ENCODE results near the gene GRIP1.

The GRIP1 gene

GRCh38 chr12:66399911-66400306 is 279.0 kb downstream of the GRIP1 start:
- H3K9me3 ChIP-seq = no peaks in the 10 kb centered on the region
- no peak for DNase-seq
- H3K36me3 ChIP-seq = no peaks in the 10 kb centered on the region
- no peaks in the 10 kb centered on the region for H3K4me1 ChIP-seq
- no peaks in the 10 kb centered on the region for H3K27me3 ChIP-seq
- H3K4me3 ChIP-seq (ENCODE audit: low read depth, low read length) = no peak overlapping the region
- no peak for TF ChIP-seq CTCF (IDR thresholded peaks at IDR 0.05; ENCODE audit: low read depth, low read length)

- DNase-seq = no peak
- Histone ChIP-seq H3K4me3 (ENCODE audit: low read depth, low read length) (no peak overlapping the region), H3K4me1 (no peaks in the 10 kb centered on the region), H3K27me3 (no peaks in the 10 kb centered on the region), H3K36me3 (no peaks in the 10 kb centered on the region), H3K9me3 (no peaks in the 10 kb centered on the region)
- TF ChIP-seq CTCF (IDR thresholded peaks at IDR 0.05; ENCODE audit: low read depth, low read length) = no peak
Measured at GRCh38 chr12:66398931-66399910, 279.7 kb downstream of the GRIP1 start.

GRCh38 chr12:66397574-66398290 is 281.1 kb downstream of the GRIP1 start:
- H3K27me3 ChIP-seq = no peaks in the 10 kb centered on the region; the same call in 1 of the 2 replicates
- no peaks in the 10 kb centered on the region for H3K9me3 ChIP-seq
- H3K4me1 ChIP-seq = no peaks in the 10 kb centered on the region
- TF ChIP-seq CTCF (IDR thresholded peaks at IDR 0.05; ENCODE audit: low read depth, low read length) = no peak
- no peak for DNase-seq
- H3K4me3 ChIP-seq (ENCODE audit: low read depth, low read length) = no peak overlapping the region
- no peaks in the 10 kb centered on the region for H3K36me3 ChIP-seq

GRCh38 chr12:66393890-66394289 is 285.0 kb downstream of the GRIP1 start:
- Histone ChIP-seq H3K27me3 (no peaks in the 10 kb centered on the region; the same call in 1 of the 2 replicates), H3K4me3 (ENCODE audit: low read depth, low read length) (no peak overlapping the region), H3K4me1 (no peaks in the 10 kb centered on the region), H3K36me3 (no peaks in the 10 kb centered on the region), H3K9me3 (no peaks in the 10 kb centered on the region)
- no peak for DNase-seq
- no peak for TF ChIP-seq CTCF (IDR thresholded peaks at IDR 0.05; ENCODE audit: low read depth, low read length)

GRCh38 chr12:66392266-66392915 is 286.5 kb downstream of the GRIP1 start:
- DNase-seq = no peak
- no peaks in the 10 kb centered on the region for H3K4me1 ChIP-seq

More at GRCh38 chr12:66392266-66392915, 286.5 kb downstream of the GRIP1 start:
- no peak for TF ChIP-seq CTCF (IDR thresholded peaks at IDR 0.05; ENCODE audit: low read depth, low read length)
- Histone ChIP-seq H3K4me3 (ENCODE audit: low read depth, low read length) (no peak overlapping the region), H3K27me3 (no peaks in the 10 kb centered on the region; the same call in 1 of the 2 replicates), H3K36me3 (no peaks in the 10 kb centered on the region), H3K9me3 (no peaks in the 10 kb centered on the region)

Measured in BE2C (cell line).